ENCODE measurements around the gene GNAL.

GNAL gene

GRCh38 chr18:11667578-11667977 is 21.5 kb upstream of the GNAL start:
- no peaks in the 10 kb centered on the region for H3K36me3 ChIP-seq (ENCODE audit: low read length)
- H3K9me3 ChIP-seq (ENCODE audit: insufficient read depth, low read length), result no peaks in the 10 kb centered on the region
- no peaks in the 10 kb centered on the region for H3K79me2 ChIP-seq (ENCODE audit: insufficient read depth, low read length)
- H3F3A ChIP-seq (ENCODE audit: insufficient read depth), result no peaks in the 10 kb centered on the region
- no peak overlapping the region for H3K4me2 ChIP-seq (ENCODE audit: low read depth, low read length, poor library complexity, severe bottlenecking)
- no peak overlapping the region for H3K27ac ChIP-seq (ENCODE audit: low read depth, low read length)
- no peak overlapping the region for H3K9ac ChIP-seq (ENCODE audit: low read length)
- no peaks in the 10 kb centered on the region for H4K20me1 ChIP-seq (ENCODE audit: low read depth, low read length)
- TF ChIP-seq EZH2phosphoT487 (conservative IDR thresholded peaks at IDR 0.05; ENCODE audit: low read length) (no peak), CTCF (IDR thresholded peaks at IDR 0.05; ENCODE audit: insufficient read depth, low read length, poor library complexity, severe bottlenecking) (no peak)
- no peak overlapping the region for H3K4me3 ChIP-seq (ENCODE audit: insufficient read depth, low read length, poor library complexity, severe bottlenecking)
- H3K9me2 ChIP-seq (replicated peaks; ENCODE audit: insufficient read depth, low read length), result no peaks in the 10 kb centered on the region
- H2AFZ ChIP-seq (ENCODE audit: low read depth, low read length, severe bottlenecking), result no peak overlapping the region
- no peaks in the 10 kb centered on the region for H3K27me3 ChIP-seq (ENCODE audit: low read length)

- no peak overlapping the region for H3K4me2 ChIP-seq (ENCODE audit: low read depth, low read length, poor library complexity, severe bottlenecking)
- no peaks in the 10 kb centered on the region for H3K79me2 ChIP-seq (ENCODE audit: insufficient read depth, low read length)
- no peak overlapping the region for H2AFZ ChIP-seq (ENCODE audit: low read depth, low read length, severe bottlenecking)
- no peaks in the 10 kb centered on the region for H3K27me3 ChIP-seq (ENCODE audit: low read length)
- H3K36me3 ChIP-seq (ENCODE audit: low read length), result no peaks in the 10 kb centered on the region
- H3F3A ChIP-seq (ENCODE audit: insufficient read depth), result no peaks in the 10 kb centered on the region
- no peaks in the 10 kb centered on the region for H4K20me1 ChIP-seq (ENCODE audit: low read depth, low read length)
- TF ChIP-seq EZH2phosphoT487 (conservative IDR thresholded peaks at IDR 0.05; ENCODE audit: low read length), result no peak
- TF ChIP-seq CTCF (IDR thresholded peaks at IDR 0.05; ENCODE audit: insufficient read depth, low read length, poor library complexity, severe bottlenecking), result no peak
- H3K9ac ChIP-seq (ENCODE audit: low read length), result no peak overlapping the region
- H3K4me3 ChIP-seq (ENCODE audit: insufficient read depth, low read length, poor library complexity, severe bottlenecking), result no peak overlapping the region
- no peak overlapping the region for H3K27ac ChIP-seq (ENCODE audit: low read depth, low read length)
- H3K9me3 ChIP-seq (ENCODE audit: insufficient read depth, low read length), result no peaks in the 10 kb centered on the region
- H3K9me2 ChIP-seq (replicated peaks; ENCODE audit: insufficient read depth, low read length), result no peaks in the 10 kb centered on the region
These were observed 20.5 kb upstream of the GNAL start for GRCh38 chr18:11668441-11669169.

GRCh38 chr18:11669271-11669947 is 19.7 kb upstream of the GNAL start:
- no peaks in the 10 kb centered on the region for H3K9me2 ChIP-seq (replicated peaks; ENCODE audit: insufficient read depth, low read length)
- no peak overlapping the region for H3K4me3 ChIP-seq (ENCODE audit: insufficient read depth, low read length, poor library complexity, severe bottlenecking)
- H3K36me3 ChIP-seq (ENCODE audit: low read length), result no peaks in the 10 kb centered on the region
- no peaks in the 10 kb centered on the region for H3K27me3 ChIP-seq (ENCODE audit: low read length)
- no peak overlapping the region for H3K27ac ChIP-seq (ENCODE audit: low read depth, low read length)
- no peak overlapping the region for H3K4me2 ChIP-seq (ENCODE audit: low read depth, low read length, poor library complexity, severe bottlenecking)
- H2AFZ ChIP-seq (ENCODE audit: low read depth, low read length, severe bottlenecking), result no peak overlapping the region
- no peaks in the 10 kb centered on the region for H3K79me2 ChIP-seq (ENCODE audit: insufficient read depth, low read length)
- TF ChIP-seq EZH2phosphoT487 (conservative IDR thresholded peaks at IDR 0.05; ENCODE audit: low read length) (no peak), CTCF (IDR thresholded peaks at IDR 0.05; ENCODE audit: insufficient read depth, low read length, poor library complexity, severe bottlenecking) (no peak)
- H3K9ac ChIP-seq (ENCODE audit: low read length), result no peak overlapping the region
- no peaks in the 10 kb centered on the region for H3F3A ChIP-seq (ENCODE audit: insufficient read depth)
- H4K20me1 ChIP-seq (ENCODE audit: low read depth, low read length), result no peaks in the 10 kb centered on the region
- H3K9me3 ChIP-seq (ENCODE audit: insufficient read depth, low read length), result no peaks in the 10 kb centered on the region
